Natural killer cell (primary cell): Measurements from ENCODE around the gene GZMM. TPM values are rescaled to one million over a fixed set of nuclear protein-coding genes. Genes with fewer than 3 reads are reported as not detected.

Experiments used
- ATAC-seq, 3 donors: fragments of 150-1000 bp in 2 of 3; fragments of 200-7000 bp in 1 of 3; cut with Tn5 transposase; 1 replicate in 1 of 3; 2 replicates in 2 of 3; pipeline ENCODE4 v1.10.0; 2021; ENCODE audit warnings: mild to moderate bottlenecking in 2 of 3, moderate library complexity in 2 of 3
- DNase-seq, 2 donors: peaks; one replicate each; pipeline versions ENCODE4 v3.0.0 to v3.0.0-alpha.2; 2013 to 2021; ENCODE audit warnings: mixed read lengths in 1 of 2
- H3K27ac ChIP-seq: one replicate; pipeline ENCODE4 v1.5.1; 2013; ENCODE audit warnings: mild to moderate bottlenecking, low read length
- H3K27me3 ChIP-seq: one replicate; pipeline ENCODE4 v1.6.1; 2013; ENCODE audit warnings: low read length; ENCODE audit not compliant: control insufficient read depth, insufficient read depth
- H3K36me3 ChIP-seq: one replicate; pipeline ENCODE4 v1.6.1; 2013; ENCODE audit warnings: low read length; ENCODE audit not compliant: control insufficient read depth, insufficient read depth
- H3K4me1 ChIP-seq: one replicate; pipeline ENCODE4 v1.6.1; 2013; ENCODE audit warnings: low read length; ENCODE audit not compliant: control insufficient read depth, insufficient read depth
- H3K4me3 ChIP-seq: one replicate; pipeline ENCODE4 v1.5.1; 2013; ENCODE audit warnings: low read length
- H3K9me3 ChIP-seq: one replicate; pipeline ENCODE4 v1.6.1; 2013; ENCODE audit warnings: low read length; ENCODE audit not compliant: control insufficient read depth, insufficient read depth
- H3K27ac Mint-ChIP-seq, 2 donors: one replicate each; pipeline ENCODE4 v1.8.0; 2022; ENCODE audit warnings: mild to moderate bottlenecking in 2 of 2, mixed read lengths in 2 of 2, moderate library complexity in 1 of 2
- H3K27me3 Mint-ChIP-seq, 2 donors: one replicate each; pipeline ENCODE4 v1.8.0; 2022; ENCODE audit warnings: low read depth in 2 of 2, mixed read lengths in 2 of 2
- H3K36me3 Mint-ChIP-seq: one replicate; pipeline ENCODE4 v1.8.0; 2022; ENCODE audit warnings: mixed read lengths
- H3K4me1 Mint-ChIP-seq, 2 donors: one replicate each; pipeline ENCODE4 v1.8.0; 2022; ENCODE audit warnings: mixed read lengths in 2 of 2
- H3K4me3 Mint-ChIP-seq: one replicate; pipeline ENCODE4 v1.8.0; 2022; ENCODE audit warnings: mild to moderate bottlenecking, moderate library complexity, mixed read lengths
- H3K9me3 Mint-ChIP-seq, 2 donors: one replicate each; pipeline ENCODE4 v1.8.0; 2022; ENCODE audit warnings: mixed read lengths in 2 of 2
- WGBS: methylation state at CpG from one replicate; pipeline ENCODE4 v1.1.7; 2013; ENCODE audit warnings: missing lambda C conversion rate; ENCODE audit not compliant: insufficient coverage; 5-methylcytosine and 5-hydroxymethylcytosine counted together
- intact Hi-C: fragments of 100-400 bp; cut with micrococcal nuclease; formaldehyde crosslinking; loops from one replicate; pipeline ENCODE4 v1.14.2; 2022
- total RNA-seq, 4 donors: library from RNA; stranded (reverse); fragments of 120-200 nt in 1 of 4; gene quantifications; one replicate each; pipeline versions ENCODE4 v1.2.3 to v1.2.4, GENCODE V29; 2013 to 2022
- TF ChIP-seq, protein P1 (sequence below): fragments of 200-600 bp; IDR thresholded peaks from one replicate; pipeline ENCODE4 v1.8.0; 2022; ENCODE audit warnings: antibody characterized with exemption

The GZMM gene
- total RNA-seq, 3 donors from 2014 or later (not counting 1 experiment from before 2014, with no cell fraction given): 186 to 286 (median 253) TPM

DNA sequence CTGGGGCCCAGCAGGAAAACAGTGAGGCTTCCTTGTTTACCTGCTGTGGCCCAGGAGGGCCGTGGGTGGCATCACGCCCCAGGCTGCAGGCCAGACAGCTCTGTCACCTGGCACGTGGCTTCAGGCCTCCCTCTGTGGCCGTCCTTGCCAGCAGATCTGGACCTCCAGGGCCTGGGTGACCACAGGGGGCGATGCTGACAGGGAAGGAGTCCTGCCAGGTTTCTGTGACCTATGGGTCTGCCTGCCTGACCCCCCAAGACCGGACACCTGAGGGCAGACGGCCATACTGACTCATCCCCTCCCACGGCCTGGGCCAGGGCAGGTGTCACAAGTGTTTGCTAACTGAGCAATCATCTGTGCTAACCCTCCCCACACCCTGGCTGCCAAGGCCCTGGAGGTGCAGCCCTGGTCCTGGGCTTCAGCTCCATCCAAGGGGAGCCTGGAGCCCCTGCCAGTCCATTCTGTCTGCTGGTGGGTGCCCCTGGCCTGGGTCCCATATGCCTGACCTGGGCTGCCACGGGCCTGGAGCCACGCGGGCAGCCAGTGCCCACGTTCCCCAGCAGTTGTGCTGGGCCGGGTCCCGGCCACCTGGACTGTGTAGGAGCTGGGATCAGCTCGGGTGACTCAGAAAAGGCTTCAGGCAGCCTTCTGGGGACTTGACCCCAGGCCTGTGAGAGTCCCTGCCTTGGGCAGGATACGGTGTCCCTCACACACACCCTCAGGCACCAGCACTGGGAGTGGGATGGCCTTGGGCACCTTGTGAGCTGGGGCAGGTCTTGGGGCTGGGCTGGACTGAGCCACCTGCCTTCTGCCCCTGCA lies 8.6 kb upstream of the GZMM start:
- Mint-ChIP-seq H3K36me3 (no peaks in the 10 kb centered on the region), H3K27me3 (no peaks in the 10 kb centered on the region), H3K4me3 (peak overlapping the region; percentile 53), H3K9me3 (no peaks in the 10 kb centered on the region), H3K4me1 (peaks cover 12 to 27% of the 10 kb centered on the region in 2 donors), H3K27ac (peak overlapping the region; percentile 46 to 80)
- DNase-seq: no peak
- ATAC-seq: no peak
- Histone ChIP-seq H3K36me3 (peaks cover 33% of the 10 kb centered on the region), H3K9me3 (no peaks in the 10 kb centered on the region), H3K27ac (no peak overlapping the region), H3K4me1 (peaks cover 34% of the 10 kb centered on the region), H3K27me3 (no peaks in the 10 kb centered on the region), H3K4me3 (no peak overlapping the region)
- TF ChIP-seq, protein P1, sequence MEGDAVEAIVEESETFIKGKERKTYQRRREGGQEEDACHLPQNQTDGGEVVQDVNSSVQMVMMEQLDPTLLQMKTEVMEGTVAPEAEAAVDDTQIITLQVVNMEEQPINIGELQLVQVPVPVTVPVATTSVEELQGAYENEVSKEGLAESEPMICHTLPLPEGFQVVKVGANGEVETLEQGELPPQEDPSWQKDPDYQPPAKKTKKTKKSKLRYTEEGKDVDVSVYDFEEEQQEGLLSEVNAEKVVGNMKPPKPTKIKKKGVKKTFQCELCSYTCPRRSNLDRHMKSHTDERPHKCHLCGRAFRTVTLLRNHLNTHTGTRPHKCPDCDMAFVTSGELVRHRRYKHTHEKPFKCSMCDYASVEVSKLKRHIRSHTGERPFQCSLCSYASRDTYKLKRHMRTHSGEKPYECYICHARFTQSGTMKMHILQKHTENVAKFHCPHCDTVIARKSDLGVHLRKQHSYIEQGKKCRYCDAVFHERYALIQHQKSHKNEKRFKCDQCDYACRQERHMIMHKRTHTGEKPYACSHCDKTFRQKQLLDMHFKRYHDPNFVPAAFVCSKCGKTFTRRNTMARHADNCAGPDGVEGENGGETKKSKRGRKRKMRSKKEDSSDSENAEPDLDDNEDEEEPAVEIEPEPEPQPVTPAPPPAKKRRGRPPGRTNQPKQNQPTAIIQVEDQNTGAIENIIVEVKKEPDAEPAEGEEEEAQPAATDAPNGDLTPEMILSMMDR: no peak
- 72% methylated on average over 16 of the region's 16 CpGs for WGBS
- intact Hi-C loops: no loop called here

GRCh38 chr19:536031-536880 lies 7.6 kb upstream of the GZMM start:
- no peaks in the 10 kb centered on the region for H3K9me3 Mint-ChIP-seq
- 95% methylated on average over 55 of the region's 55 CpGs for WGBS
- DNase-seq: no peak
- intact Hi-C loops: no loop called here
- no peak overlapping the region for H3K4me3 Mint-ChIP-seq
- H3K4me1 ChIP-seq: peaks cover 27% of the 10 kb centered on the region
- no peaks in the 10 kb centered on the region for H3K9me3 ChIP-seq
- peaks cover 12 to 27% of the 10 kb centered on the region in 2 donors for H3K4me1 Mint-ChIP-seq
- no peaks in the 10 kb centered on the region for H3K27me3 ChIP-seq
- H3K27me3 Mint-ChIP-seq: no peaks in the 10 kb centered on the region
- TF ChIP-seq, protein P1: no peak
- no peak overlapping the region for H3K4me3 ChIP-seq
- ATAC-seq: no peak
- H3K27ac ChIP-seq: no peak overlapping the region
- no peak overlapping the region for H3K27ac Mint-ChIP-seq
- H3K36me3 Mint-ChIP-seq: no peaks in the 10 kb centered on the region
- H3K36me3 ChIP-seq: peaks cover 34% of the 10 kb centered on the region

DNA sequence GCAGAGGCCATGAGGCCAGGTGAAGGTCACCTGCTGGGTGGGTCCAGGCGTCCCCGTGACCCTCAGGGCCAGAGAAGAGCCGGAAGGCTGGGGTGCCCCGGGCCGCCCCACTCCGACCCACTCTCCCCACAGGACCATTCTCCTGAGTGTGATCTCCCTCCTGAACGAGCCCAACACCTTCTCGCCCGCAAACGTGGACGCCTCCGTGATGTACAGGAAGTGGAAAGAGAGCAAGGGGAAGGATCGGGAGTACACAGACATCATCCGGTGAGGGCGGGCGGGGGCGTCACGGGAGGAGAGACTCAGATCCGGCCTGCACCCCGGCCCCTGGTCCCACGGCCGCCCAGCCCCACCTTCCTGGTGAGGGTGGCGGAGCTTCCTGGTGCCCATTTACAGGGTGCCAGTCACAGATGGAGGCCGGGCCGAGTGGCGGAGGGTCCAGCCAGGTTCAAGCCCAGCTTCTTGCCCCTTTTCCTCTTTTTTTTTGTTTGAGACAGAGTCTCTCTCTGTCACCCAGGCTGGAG lies 6.9 kb upstream of the GZMM start:
- Mint-ChIP-seq H3K9me3 (no peaks in the 10 kb centered on the region), H3K4me3 (no peak overlapping the region), H3K27me3 (no peaks in the 10 kb centered on the region), H3K27ac (no peak overlapping the region), H3K4me1 (peaks cover 12 to 27% of the 10 kb centered on the region in 2 donors), H3K36me3 (no peaks in the 10 kb centered on the region)
- Histone ChIP-seq H3K4me3 (no peak overlapping the region), H3K4me1 (peaks cover 27% of the 10 kb centered on the region), H3K36me3 (peaks cover 37% of the 10 kb centered on the region), H3K9me3 (no peaks in the 10 kb centered on the region), H3K27ac (no peak overlapping the region), H3K27me3 (no peaks in the 10 kb centered on the region)
- intact Hi-C loops: no loop called here
- TF ChIP-seq, protein P1: no peak
- DNase-seq (no peak), ATAC-seq (no peak)
- WGBS: 96% methylated on average over 26 of the region's 26 CpGs
